Activated gamma-delta T cell treated with anti-CD3 and anti-CD28 coated beads, Interleukin-2, amount 50 U/mL, for 16 hours (primary cell): ENCODE data around the gene ADGRD1.

ENCODE experiments used
- DNase-seq: peaks from one replicate; pipeline ENCODE4 v3.0.0-alpha.2; 2020; ENCODE audit warnings: low read depth

Gene ADGRD1

DNA sequence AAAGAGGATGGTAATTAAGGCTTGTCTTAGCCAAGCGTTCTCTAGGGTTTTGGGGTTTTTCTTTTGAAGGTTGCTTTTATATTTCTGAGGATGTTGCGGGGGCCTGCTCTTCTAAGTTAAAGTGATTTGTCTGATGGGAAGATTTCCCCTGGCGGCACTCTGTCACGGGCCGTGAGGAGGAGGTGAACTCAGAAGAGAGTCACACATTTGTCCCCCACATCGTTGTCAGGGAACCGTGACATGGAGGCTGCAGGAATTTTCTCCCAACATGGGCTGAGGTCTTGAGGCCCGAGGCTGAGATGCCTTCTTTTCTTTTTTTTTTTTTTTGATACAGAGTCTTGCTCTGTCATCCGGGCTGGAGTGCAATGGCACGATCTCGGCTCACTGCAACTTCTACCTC lies 71.5 kb downstream of the ADGRD1 start:
- DNase-seq: no peak

DNA sequence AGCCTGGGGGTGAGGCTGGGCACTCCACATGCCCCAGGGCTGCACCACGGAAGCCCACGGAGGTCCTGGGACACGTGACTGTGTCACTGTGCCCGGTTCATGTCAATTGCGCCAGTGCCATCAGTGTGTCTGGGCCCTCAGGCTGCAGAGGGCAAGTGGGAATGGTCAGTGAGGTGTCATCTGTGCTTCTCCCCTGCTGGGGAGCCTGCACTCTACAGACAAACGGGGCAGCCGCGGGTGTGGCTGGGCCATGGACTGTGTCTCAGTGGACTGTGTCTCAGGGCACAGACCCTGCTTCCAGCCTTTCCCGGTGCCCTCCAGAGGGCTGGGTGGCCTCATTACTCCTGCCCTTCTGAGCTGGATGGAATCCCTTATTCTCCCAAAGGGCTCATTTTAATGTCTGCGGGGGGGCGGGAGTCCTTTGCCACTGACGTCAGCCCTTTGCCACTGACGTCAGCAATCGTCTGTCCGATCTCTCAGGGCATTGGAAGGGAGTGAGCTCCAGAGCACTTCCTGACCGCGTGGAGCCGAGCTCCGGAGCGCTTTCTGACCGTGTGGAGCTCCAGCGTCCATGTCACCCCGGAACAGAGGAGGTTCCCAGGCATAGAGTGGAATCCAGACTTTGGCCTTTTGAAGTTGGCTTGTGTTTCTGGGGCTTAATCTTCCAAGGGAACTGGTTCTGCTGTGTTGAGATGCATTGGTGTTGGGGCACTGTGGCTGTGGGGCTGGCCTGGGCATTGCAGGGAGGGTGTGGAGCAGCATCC lies 72.4 kb downstream of the ADGRD1 start:
- no peak for DNase-seq

DNA sequence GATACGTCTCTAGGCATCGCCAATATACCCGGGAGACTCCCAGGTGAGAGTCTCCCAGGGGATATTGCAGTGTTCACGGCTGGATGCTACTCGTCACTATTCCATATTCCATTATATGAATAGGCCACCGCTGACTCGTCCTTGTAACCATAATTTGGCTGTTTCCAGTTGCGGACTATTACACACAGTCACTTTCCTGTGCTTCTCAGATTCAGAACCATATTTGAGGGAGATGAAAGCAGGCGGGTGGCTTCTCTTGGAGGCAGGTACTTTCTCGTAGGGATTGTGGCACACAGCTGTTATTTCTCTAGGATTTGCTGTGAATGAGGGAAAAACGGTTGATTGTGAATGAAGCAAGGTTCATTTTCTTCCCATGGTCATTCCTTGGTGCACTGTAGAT lies 73.0 kb downstream of the ADGRD1 start:
- no peak for DNase-seq

DNA sequence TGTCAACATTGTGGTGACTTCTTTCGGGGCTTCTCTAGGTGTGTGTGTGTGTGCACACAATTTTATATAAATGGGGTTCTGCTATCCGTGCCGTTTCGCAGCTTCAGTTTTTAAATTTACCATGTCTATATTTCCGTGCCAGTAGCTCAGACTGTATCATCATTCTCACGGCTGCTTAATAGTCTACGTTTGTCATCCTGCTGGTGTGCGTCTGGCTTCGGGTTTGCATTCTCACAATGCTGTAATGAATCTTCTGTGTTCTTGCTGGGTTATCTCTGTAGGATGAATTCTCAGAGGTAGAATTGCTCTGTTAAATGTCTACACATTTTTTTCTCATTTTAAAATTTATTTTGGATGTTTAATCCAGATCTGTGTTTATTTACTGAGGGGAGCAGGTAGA lies 73.6 kb downstream of the ADGRD1 start:
- no peak for DNase-seq

DNA sequence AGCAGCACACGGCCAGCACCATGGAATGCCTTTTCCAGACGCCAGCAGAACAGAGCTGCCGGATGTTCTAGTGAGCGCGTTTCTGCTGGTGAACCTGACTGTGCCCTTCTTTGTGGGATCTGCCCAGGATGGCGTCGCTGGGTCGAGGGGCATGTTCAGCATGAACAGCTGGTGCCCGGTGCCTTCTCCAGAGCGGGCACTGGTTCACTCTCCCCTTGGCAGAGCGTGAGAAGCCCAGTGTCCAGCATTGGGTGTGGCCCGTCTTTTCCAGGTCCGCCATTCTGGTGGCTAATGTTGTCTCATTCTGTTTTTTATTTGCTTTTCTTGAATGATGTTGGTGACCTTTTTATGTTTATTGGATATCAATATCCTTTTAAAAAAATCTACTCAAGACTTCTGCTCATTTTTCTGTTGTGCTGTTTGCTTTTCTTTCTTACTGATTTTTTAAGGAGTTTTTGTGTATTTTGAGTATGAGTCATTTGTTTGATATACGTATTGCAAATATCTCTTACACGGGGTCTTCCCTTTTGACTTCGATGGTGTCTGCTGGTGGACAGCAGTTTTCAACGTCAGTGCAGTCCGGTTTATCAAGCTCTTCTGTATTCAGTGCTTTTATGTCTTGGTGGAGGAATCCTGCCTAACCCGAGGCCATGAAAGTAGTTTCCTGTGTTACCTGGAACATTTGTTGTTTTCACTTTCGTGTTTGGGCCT lies 74.3 kb downstream of the ADGRD1 start:
- no peak for DNase-seq

DNA sequence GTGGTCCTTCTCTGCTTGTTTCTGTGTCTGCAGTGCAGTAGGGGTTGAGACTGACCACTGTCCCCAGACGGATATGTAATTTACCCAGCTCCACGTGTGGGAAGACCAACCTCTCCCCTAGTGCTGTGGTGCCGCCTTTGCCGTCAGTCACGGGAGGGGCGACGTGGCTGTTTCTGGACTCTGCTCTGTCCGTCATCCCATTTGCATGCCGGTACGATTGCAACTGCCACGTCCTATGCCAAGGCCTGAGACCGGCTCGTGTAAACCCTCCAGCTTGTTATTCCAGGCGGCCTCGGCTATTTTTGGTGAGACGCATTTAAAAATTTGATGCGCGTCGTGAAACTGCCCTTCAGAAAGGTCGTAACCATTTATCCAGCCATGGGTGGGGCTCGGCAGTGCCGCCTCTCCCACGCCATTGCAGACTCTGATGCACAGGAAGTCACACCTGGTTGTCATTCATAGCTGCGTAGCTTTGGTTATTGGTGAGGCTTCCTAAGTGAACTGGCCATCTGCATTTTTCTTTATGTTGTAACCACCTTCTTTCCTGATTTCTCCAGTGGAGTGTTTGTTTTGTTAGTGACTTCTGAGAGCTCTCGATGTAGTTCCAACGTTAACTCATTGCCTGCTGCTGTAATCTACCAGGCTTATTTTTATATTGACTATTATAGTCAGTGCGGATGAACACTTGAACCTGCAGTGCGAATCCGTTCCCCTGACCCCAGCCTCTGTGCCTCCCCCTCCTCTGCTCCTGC lies 75.1 kb downstream of the ADGRD1 start:
- DNase-seq: no peak

DNA sequence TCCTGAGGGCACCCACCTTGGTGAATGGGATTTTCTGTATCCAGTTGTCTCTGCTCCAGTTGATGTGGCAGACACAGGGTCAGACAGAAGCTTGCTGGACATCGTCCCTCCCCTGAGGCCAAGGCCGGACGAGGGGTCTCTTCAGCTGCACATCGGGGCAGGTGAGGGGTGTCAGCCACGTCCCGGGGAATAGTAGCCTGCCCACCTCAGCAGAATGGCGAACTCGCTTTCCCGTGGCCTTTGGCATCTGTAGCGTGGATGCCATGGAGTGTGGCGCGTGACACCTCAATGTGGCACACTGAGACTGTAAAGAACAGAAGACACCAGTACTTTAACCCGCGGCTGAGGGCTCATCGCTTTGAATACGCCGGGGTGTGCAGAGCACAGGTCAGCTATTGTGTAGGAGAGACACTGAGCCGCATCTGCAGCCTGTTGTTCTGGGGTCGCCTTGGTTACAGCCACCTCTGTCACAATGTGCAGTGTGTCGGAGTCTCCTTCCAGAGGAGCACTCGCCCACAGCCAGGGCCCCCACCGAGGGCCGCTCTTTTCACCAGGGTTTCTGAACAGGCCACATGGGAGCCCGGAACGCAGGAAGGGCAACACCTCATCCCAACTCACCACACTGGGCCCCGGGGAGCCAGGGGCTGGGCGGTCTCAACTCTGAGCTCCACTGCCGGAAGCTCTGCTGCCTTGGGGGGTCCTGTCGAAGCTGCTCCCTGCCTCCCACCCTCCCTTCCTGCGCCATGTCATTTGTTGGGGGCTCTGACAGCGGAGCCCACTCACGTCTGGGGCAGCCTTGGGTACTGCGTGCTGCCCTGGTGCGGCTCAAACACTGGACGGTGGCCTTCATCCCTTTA lies 77.0 kb downstream of the ADGRD1 start:
- no peak for DNase-seq

DNA sequence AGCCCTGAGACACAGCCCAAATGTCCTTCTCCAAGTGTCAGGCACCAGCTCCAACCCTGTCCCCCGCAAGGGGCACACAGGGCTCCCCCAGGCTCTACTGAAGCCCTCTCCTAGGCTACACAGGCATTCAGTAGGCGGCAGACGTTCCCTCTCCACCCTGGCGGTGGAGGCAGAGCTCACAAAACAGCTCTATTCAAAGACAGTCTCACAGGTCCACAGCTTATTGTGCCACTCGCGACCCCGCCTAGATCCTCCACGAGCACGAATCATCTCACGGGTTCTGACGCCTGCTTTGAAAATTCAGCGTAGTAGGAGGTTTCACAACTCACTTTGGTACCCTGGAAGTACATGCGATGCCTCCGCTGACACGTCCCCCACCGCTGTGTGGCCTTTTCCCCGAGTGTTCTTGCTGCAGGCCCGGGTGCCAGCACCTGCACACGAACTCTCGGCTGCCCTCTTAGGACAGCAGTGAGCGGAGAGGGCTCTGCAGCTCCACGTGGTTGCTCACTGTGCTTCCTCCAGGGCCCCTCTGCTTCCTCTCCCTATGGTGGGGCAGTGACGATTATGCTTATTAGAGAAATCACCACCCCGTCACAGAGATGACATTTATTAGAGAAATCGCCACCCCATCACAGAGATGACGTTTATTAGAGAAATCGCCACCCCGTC lies 78.5 kb downstream of the ADGRD1 start:
- no peak for DNase-seq

DNA sequence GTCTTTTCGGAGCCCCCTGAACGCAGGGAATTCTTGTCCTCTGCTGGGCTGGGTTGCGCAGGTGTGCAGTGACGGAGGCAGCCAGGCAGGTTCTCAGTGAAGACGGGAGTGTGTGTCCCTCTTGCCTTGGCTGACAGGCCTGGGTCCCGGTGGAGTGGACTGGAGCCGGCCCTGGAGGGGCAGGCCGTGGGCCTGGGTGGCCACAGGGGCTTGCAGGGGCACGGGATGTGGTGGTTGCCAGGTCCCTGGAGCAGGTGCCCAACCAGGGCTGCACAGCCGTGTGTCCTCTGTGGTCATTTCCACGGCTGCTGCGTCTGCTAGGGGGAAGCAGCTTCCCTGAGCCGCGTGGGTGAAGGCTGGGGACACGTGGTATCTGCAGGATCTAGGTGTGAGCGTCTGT lies 79.8 kb downstream of the ADGRD1 start:
- DNase-seq: no peak

DNA sequence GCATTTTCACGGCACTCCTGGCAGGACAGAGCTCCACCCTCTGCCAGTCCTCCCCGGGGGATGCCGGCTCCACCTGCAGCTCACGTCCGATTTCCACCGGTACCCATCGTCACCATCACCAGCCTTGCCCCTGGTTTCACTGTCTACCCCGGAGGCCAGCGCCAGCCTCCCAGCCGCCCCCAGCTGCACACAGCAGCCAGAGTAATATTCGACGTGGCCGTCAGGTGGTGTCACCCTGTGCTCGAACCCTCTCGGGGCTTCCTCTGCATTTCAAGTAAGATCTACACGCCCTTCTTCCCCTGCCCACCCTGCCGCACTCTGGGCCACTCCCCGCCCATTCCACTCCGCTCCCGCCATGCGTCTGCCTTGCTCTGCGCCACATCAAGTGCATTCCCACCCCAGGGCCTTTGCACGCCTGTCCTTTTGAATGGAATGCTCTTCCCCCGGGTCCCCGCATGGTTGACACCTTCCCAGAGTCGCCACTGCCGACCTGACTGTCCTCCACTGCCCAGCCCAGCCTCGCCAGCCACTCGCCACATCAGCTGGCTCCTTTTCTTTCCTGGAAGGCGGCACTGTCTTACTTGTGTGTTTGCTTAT lies 80.3 kb downstream of the ADGRD1 start:
- DNase-seq: no peak

DNA sequence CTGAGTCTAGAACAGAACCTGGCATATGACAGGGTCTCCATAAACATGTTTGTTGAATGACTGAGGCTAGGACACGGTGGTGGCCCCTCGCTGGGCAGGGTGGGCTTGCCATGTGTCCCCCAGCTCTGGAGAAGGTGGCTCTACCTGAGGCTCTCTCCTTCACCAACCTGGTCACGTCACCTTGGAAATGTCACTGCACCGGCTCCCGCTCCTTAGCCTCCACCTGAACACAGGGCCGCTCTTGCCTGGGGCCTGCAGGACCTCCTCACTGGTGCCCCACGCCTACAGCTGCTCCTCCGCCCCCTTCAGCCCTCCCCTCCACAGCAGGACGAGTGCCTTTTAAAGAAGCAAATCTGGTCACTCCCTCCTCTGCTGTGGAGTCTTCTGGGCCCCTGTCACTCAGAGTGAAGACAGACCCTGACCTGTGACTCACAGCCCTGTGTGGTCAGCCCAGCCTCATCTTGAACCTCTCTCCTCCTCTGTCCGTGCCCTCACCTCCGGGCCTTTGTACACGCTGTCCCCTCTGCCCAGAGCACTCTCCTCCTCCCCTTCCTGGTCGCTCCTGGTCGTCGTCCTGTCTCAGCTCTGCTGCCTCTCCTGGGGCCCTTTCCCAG lies 81.0 kb downstream of the ADGRD1 start:
- no peak for DNase-seq

DNA sequence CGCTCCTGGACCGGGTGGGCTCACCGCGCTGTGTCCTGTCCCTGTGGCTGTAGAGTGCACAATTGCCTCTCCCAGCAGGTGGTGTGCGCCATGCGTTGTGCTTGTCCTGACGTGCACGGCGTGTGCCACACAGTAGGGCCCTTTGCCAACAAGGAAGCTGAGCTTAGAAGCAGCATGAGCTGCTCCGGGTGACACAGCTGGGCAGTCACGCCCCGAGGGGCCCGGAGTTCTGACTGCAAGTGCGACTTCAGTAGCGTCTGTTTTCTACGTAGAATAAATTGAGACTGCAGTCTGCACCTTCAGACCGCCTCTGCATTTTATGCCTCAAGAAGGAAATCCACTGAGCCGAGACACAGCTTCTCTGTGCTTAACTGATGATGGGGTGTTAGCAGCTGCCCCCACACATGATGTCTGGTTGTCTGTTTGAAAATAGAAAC lies 81.6 kb downstream of the ADGRD1 start:
- no peak for DNase-seq

DNA sequence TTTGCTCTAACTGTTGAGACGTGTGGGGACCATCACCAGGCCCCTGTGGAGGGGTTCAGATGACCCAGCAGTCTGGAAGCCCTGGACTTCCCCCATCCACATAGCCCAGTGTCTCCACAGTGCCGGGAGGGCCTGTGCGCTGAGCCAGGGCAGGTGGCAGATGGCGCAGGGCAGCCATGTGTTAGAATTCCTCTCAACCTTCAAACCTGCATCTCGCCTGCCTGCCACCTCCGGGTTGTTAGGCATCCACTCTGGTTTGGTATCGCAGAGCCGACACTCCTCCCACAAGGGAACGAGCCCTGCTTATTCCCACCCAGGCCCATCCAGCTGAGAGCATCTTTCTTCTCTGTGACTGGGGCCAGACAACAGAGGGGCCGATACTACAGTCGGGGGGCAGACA lies 84.5 kb downstream of the ADGRD1 start:
- DNase-seq: no peak

DNA sequence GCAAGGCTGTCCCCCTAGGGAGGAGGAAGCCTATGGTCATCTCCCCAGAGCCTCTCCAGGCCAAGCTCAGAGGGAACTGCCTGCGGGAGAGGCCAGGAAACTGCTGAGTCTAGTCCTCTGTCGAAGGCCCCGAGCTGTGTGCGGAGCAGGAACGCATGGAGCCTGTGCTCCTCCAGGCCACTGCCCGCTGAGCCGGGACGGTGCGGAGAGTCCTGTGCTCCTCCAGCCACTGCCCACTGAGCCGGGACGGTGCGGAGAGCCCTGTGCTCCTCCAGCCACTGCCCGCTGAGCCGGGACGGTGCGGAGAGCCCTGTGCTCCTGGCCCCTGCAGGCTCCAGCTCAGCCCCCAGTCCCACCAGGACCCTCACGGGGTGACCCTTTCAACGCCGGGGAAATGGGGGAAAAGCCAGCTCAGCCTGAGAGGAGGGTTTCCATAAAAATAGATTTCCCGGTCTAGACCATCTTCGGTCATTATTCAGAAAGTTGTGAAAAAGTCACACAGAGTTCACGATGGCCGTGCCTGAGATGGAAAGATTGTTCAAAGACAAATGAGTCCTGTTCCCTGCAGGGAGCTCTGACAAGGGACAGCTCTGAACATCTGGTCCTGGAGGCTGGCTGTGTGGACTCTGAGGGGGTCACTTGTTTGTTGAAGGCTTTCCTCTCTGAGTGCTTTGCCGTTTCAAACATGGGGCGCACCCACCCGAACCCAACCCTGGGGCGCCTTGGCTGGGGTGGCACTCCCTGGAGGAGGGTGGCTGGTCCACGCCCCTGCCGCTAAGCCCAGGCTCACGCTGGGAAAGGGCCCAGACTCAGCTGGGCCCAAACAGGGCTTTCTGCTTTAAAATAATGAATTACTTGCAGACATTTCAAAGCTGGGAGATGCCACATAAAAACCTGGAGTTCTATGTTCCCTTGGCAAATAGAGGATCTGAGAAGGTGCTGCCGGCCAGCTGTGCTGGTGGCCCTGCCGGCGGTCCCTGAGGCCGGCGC lies 85.5 kb downstream of the ADGRD1 start:
- DNase-seq: no peak

DNA sequence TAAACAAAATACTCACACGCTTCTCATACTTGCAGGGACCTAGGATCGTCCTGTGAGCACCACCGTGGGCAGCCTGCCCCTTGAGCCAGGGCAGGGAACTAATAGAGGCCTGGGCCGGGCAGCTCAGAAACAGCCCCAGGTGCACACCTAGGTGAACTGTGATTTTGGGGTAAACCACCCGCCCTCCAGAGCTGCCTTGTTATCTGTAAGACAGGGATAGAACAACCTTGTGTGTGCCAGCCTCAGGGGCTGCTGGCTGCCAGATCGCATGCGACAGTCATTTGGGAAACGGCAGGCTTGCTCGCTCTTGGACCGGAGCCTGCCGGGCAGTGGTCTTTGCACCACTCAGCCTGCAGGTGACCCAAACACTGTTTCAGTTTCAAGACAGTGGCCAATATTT lies 86.8 kb downstream of the ADGRD1 start:
- DNase-seq: no peak

DNA sequence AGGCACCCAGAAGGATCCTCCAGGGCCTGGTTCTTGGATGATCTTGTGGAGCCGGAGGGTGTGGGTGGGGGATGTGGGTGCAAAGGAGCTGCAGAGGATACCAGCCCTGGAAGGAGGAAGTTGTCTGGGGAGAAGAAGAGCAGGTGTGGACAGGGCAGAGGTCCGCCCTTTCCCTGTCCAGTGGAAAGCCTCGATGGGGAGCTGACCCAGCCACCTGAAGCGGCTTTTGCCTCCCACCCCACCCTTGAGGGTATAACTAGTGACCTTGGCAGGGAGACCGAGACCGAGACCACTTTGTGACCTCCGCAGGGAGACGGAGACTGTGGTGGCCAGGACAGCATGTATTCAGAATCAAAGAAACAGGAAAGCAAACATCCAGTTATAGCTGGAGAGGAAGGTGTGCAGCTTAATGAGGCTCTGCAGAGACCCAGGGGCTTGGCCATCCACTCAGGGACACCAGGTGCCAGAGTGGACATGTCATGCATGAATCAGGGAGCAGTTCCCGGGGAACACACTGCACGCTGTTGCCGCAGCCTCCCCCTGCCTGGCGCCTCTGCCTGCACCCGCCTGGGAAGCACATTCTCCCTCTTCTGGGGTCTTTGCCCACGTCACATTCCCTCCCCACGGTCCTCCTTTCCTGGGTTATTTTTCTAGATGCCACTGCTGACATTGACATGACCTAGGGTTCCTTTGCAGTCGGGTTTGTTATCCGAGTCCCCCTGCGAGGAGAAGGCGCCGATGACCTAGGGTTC lies 87.7 kb downstream of the ADGRD1 start:
- no peak for DNase-seq

DNA sequence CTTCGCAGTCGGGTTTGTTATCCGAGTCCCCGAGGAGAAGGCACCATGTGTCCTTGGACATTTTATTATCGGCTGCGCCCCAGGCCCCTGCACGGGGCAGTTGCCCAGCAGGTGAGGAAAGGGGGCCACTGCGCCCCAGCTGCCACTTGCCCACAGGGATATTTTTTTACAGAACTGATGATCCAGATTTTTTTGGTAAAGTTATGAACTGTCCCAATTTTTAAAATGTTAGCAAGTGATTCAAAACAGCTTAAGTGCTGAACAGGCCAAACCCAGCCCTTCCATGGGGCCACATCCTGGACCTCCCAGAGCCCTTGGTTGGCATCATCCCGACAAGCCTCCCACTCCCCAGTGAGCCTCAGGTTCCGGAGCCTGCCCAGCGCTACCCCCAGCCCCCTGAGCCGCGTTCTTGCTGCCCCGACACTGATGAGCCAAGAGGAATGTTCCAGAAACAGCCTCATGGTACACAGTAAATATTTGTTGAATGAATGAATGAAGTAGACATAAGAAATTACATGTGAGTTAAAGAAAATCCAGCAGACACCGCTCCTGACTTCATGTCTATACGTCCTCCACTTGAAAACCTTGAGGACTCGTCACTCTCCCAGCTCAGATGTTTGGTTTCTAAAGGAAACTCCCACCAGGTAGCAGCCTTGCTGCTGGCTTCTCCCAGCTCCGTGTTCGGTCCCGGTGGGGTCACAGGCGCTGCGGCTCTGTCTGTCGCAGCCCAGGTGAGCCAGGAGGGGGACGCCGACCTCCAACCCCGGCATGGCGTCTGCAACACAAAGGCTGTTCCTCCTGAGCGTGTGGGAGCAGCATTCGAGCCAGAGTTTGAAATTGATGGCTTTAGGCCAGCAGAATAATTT lies 88.5 kb downstream of the ADGRD1 start:
- DNase-seq: no peak

DNA sequence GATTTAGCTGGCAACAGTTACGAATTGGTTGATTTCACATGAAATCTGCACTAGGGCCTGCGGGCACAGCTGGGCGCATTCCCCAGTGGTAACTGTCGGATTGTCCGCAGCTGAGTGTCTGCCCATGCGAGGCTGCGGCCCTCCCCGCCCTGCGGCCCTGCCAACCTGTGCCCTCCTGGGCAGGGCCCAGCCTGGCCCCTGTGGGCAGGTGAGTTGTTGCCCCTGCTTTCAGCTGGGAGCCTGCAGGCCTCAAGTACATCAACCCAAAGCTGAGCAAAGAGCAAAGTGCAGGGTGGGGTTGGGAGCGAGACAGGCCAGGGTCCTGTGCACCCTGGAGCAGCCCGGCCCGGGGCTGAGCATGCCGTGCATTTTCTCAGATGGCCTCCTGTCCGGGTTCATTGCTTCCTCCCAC lies 89.1 kb downstream of the ADGRD1 start:
- no peak for DNase-seq
